GM21786 (cell line): Measurements from ENCODE around the gene KLF4.
A peak's percentile ranks its signal among the peaks of the same experiment; 100 is the strongest.

Experiments
- ATAC-seq: cut with Tn5 transposase; IDR thresholded peaks from one replicate; pipeline ENCODE4 v1.9.1; 2021; ENCODE audit not compliant: unreplicated experiment

Gene KLF4

GRCh38 chr9:107488375-107489143 lies 1.0 kb downstream of the KLF4 start:
- no peak for ATAC-seq

GRCh38 chr9:107487521-107488374 lies 1.8 kb downstream of the KLF4 start:
- no peak for ATAC-seq

GRCh38 chr9:107486674-107487520 lies 2.7 kb downstream of the KLF4 start:
- ATAC-seq = no peak

- ATAC-seq = no peak
Measured at GRCh38 chr9:107485458-107486043, 4.0 kb downstream of the KLF4 start.

GRCh38 chr9:107484117-107484723 lies 5.3 kb downstream of the KLF4 start:
- peak; percentile 73 for ATAC-seq

- ATAC-seq = no peak
Measured at GRCh38 chr9:107483666-107484065, 5.9 kb downstream of the KLF4 start.

GRCh38 chr9:107481035-107481434 lies 8.5 kb downstream of the KLF4 start:
- no peak for ATAC-seq

GRCh38 chr9:107480386-107480789 lies 9.2 kb downstream of the KLF4 start:
- no peak for ATAC-seq

- no peak for ATAC-seq
Measured at GRCh38 chr9:107478805-107479204, 10.8 kb downstream of the KLF4 start.

GRCh38 chr9:107474124-107474523 lies 15.4 kb downstream of the KLF4 start:
- no peak for ATAC-seq

GRCh38 chr9:107472581-107473340 lies 16.8 kb downstream of the KLF4 start:
- no peak for ATAC-seq

- ATAC-seq = no peak
Measured at GRCh38 chr9:107471552-107471951, 18.0 kb downstream of the KLF4 start.

- no peak for ATAC-seq
Measured at GRCh38 chr9:107467416-107467815, 22.2 kb downstream of the KLF4 start.

GRCh38 chr9:107466826-107467225 lies 22.7 kb downstream of the KLF4 start:
- no peak for ATAC-seq

GRCh38 chr9:107465467-107466451 lies 23.8 kb downstream of the KLF4 start:
- ATAC-seq = peak; percentile 64

- ATAC-seq = no peak
Measured at GRCh38 chr9:107464516-107464915, 25.1 kb downstream of the KLF4 start.

- ATAC-seq = no peak
Measured at GRCh38 chr9:107462691-107463090, 26.9 kb downstream of the KLF4 start.

GRCh38 chr9:107460153-107461023 lies 29.2 kb downstream of the KLF4 start:
- no peak for ATAC-seq
